ENCODE data around the gene IDUA.

IDUA gene

GRCh38 chr4:1001561-1002130, 14.8 kb downstream of the IDUA start:
- no peak for DNase-seq

- no peak for DNase-seq
Measured at GRCh38 chr4:1002131-1002630, 15.3 kb downstream of the IDUA start.

- no peak for DNase-seq
Measured at GRCh38 chr4:1002631-1003251, 15.9 kb downstream of the IDUA start.

- DNase-seq = no peak
Measured at GRCh38 chr4:1003271-1004070, 16.6 kb downstream of the IDUA start.

GRCh38 chr4:1004071-1004418, 17.2 kb downstream of the IDUA start:
- DNase-seq = no peak

GRCh38 chr4:1004557-1005485, 18.0 kb downstream of the IDUA start:
- DNase-seq = no peak

- no peak for DNase-seq
Measured at GRCh38 chr4:1006856-1007255, 20.0 kb downstream of the IDUA start.

GRCh38 chr4:1008840-1009541, 22.1 kb downstream of the IDUA start:
- DNase-seq = no peak

- no peak for DNase-seq
Measured at GRCh38 chr4:1009542-1010394, 22.9 kb downstream of the IDUA start.

GRCh38 chr4:1010395-1011021, 23.7 kb downstream of the IDUA start:
- DNase-seq = no peak

- no peak for DNase-seq
Measured at GRCh38 chr4:1011022-1011665, 24.3 kb downstream of the IDUA start, which contains the start of gene FGFRL1. TSS of gene FGFRL1 (plus strand) at chr4:1011626. CDS start at chr4:1012486, 860 bp downstream.

- DNase-seq = no peak
Measured at GRCh38 chr4:1011666-1012033, 24.8 kb downstream of the IDUA start.

GRCh38 chr4:1012034-1012739, 25.3 kb downstream of the IDUA start:
- DNase-seq = no peak

GRCh38 chr4:1013225-1014073, 26.6 kb downstream of the IDUA start:
- DNase-seq = no peak

GRCh38 chr4:1014291-1015167, 27.7 kb downstream of the IDUA start:
- DNase-seq = no peak

- no peak for DNase-seq
Measured at GRCh38 chr4:1015179-1015578, 28.3 kb downstream of the IDUA start.

- no peak for DNase-seq
Measured at GRCh38 chr4:1015746-1016145, 28.9 kb downstream of the IDUA start.

GRCh38 chr4:1017211-1017610, 30.4 kb downstream of the IDUA start:
- no peak for DNase-seq
